Colonic mucosa (tissue), 4 donors: ENCODE results near the gene HBB. TPM values are rescaled to one million over a fixed set of nuclear protein-coding genes. Genes with fewer than 3 reads are reported as not detected.
"Not testable (repeated sequence)": the region's sequence is repeated elsewhere in the genome, so short reads cannot be mapped to it uniquely, and the experiment has no call there.

Experiments
- DNase-seq: peaks from one replicate; pipeline ENCODE4 v3.0.0-alpha.2; 2020
- H3K27ac ChIP-seq: fragments of 200-600 bp; one replicate; pipeline ENCODE4 v1.8.0; 2021
- H3K27me3 ChIP-seq: fragments of 200-600 bp; one replicate; pipeline ENCODE4 v1.8.0; 2021
- H3K36me3 ChIP-seq: fragments of 200-600 bp; one replicate; pipeline ENCODE4 v1.8.0; 2021
- H3K4me1 ChIP-seq: fragments of 200-600 bp; one replicate; pipeline ENCODE4 v1.8.0; 2021; ENCODE audit warnings: mild to moderate bottlenecking
- H3K4me3 ChIP-seq: fragments of 200-600 bp; one replicate; pipeline ENCODE4 v1.8.0; 2021
- H3K9ac ChIP-seq, 2 donors: one replicate each; pipeline ENCODE4 v1.7.0; 2013; ENCODE audit warnings: control low read depth in 2 of 2, low read depth in 2 of 2, low read length in 2 of 2
- H3K9me3 ChIP-seq: fragments of 200-600 bp; one replicate; pipeline ENCODE4 v1.8.0; 2021
- CTCF ChIP-seq: fragments of 200-600 bp; IDR thresholded peaks from one replicate; pipeline ENCODE4 v1.8.0; 2022; ENCODE audit warnings: antibody characterized with exemption, mild to moderate bottlenecking
- intact Hi-C: fragments of 100-400 bp; cut with DNase I; formaldehyde crosslinking; loops from one replicate; pipeline ENCODE4 v1.14.1; 2022
- total RNA-seq, 2 donors: library from RNA; stranded (reverse); fragmentation: NEBNext Ultra II Directional in 1 of 2; extraction: Animal tissue kit (Norgen Biotek cat#: 25700) in 1 of 2; gene quantifications; one replicate each; pipeline ENCODE4 v1.2.1, GENCODE V29; 2021
- donor health status: healthy.
- donor health status: DM: no; HTN: no; CAD: no.
- donor health status: DM: no; HTN: no; CAD: no.

Gene HBB
- total RNA-seq, 2 donors from 2014 or later: 3.0 to 113 TPM

GRCh38 chr11:5252919-5253265 lies 26.0 kb upstream of the HBB start:
- H3K27me3 ChIP-seq: no peaks in the 10 kb centered on the region
- no peaks in the 10 kb centered on the region for H3K9me3 ChIP-seq
- no peak for TF ChIP-seq CTCF
- no peak overlapping the region for H3K9ac ChIP-seq
- H3K36me3 ChIP-seq: no peaks in the 10 kb centered on the region
- H3K27ac ChIP-seq: no peak overlapping the region
- intact Hi-C loops: no loop called here
- no peaks in the 10 kb centered on the region for H3K4me1 ChIP-seq
- no peak for DNase-seq
- no peak overlapping the region for H3K4me3 ChIP-seq

GRCh38 chr11:5252192-5252918 lies 25.5 kb upstream of the HBB start:
- no peaks in the 10 kb centered on the region for H3K36me3 ChIP-seq
- no peak overlapping the region for H3K9ac ChIP-seq
- H3K4me3 ChIP-seq: no peak overlapping the region
- H3K4me1 ChIP-seq: no peaks in the 10 kb centered on the region
- H3K9me3 ChIP-seq: no peaks in the 10 kb centered on the region
- no peaks in the 10 kb centered on the region for H3K27me3 ChIP-seq
- no peak for TF ChIP-seq CTCF
- intact Hi-C loops: no loop called here
- no peak for DNase-seq
- H3K27ac ChIP-seq: no peak overlapping the region

- no peak for DNase-seq
- H3K27me3 ChIP-seq: no peaks in the 10 kb centered on the region
- H3K27ac ChIP-seq: no peak overlapping the region
- no peaks in the 10 kb centered on the region for H3K9me3 ChIP-seq
- no peaks in the 10 kb centered on the region for H3K36me3 ChIP-seq
- H3K4me1 ChIP-seq: no peaks in the 10 kb centered on the region
- TF ChIP-seq CTCF: no peak
- intact Hi-C loops: no loop called here
- H3K9ac ChIP-seq: no peak overlapping the region
- H3K4me3 ChIP-seq: no peak overlapping the region
Observed at GRCh38 chr11:5251746-5252145, 24.9 kb upstream of the HBB start.

- H3K4me1 ChIP-seq: no peaks in the 10 kb centered on the region
Observed at GRCh38 chr11:5250543-5251204, 23.8 kb upstream of the HBB start.

GRCh38 chr11:5249807-5250396 lies 23.0 kb upstream of the HBB start, which contains the start of gene HBG1:
HBG1 (minus strand) TSS chr11:5249857; CDS start chr11:5249804, 53 bp downstream.
- H3K4me3 ChIP-seq, H3K9ac ChIP-seq, H3K36me3 ChIP-seq, H3K9me3 ChIP-seq, H3K27me3 ChIP-seq, intact Hi-C loops, H3K27ac ChIP-seq, DNase-seq, H3K4me1 ChIP-seq: not testable (repeated sequence)

More at GRCh38 chr11:5250543-5251204, 23.8 kb upstream of the HBB start:
- intact Hi-C loops: no loop called here
- no peaks in the 10 kb centered on the region for H3K9me3 ChIP-seq
- no peak for DNase-seq
- H3K4me3 ChIP-seq: no peak overlapping the region
- H3K9ac ChIP-seq: no peak overlapping the region
- no peaks in the 10 kb centered on the region for H3K36me3 ChIP-seq
- TF ChIP-seq CTCF: no peak
- no peaks in the 10 kb centered on the region for H3K27me3 ChIP-seq
- H3K27ac ChIP-seq: no peak overlapping the region

GRCh38 chr11:5248498-5248897 lies 21.6 kb upstream of the HBB start:
- H3K9ac ChIP-seq, intact Hi-C loops, H3K36me3 ChIP-seq, H3K9me3 ChIP-seq, H3K4me3 ChIP-seq, H3K27ac ChIP-seq, H3K27me3 ChIP-seq, H3K4me1 ChIP-seq, DNase-seq: not testable (repeated sequence)
